ENCODE results near the gene PRDM12.
A peak's percentile ranks its signal among the peaks of the same experiment; 100 is the strongest.

PRDM12 gene

GRCh38 chr9:130707225-130707976 is 43.0 kb downstream of the PRDM12 start:
- peak; percentile 34 for DNase-seq (ENCODE audit: low read depth)
- peak; percentile 66 for TF ChIP-seq CTCF (IDR thresholded peaks at IDR 0.05; ENCODE audit: control insufficient read depth, extremely low read depth, insufficient read depth)
- no peak overlapping the region for H3K4me3 ChIP-seq (ENCODE audit: low read depth, low read length)

GRCh38 chr9:130710822-130711352 is 46.5 kb downstream of the PRDM12 start:
- H3K4me3 ChIP-seq (ENCODE audit: low read depth, low read length): no peak overlapping the region
- no peak for TF ChIP-seq CTCF (IDR thresholded peaks at IDR 0.05; ENCODE audit: control insufficient read depth, extremely low read depth, insufficient read depth)
- no peak for DNase-seq (ENCODE audit: low read depth)

GRCh38 chr9:130711469-130711868 is 47.1 kb downstream of the PRDM12 start:
- DNase-seq (ENCODE audit: low read depth): no peak
- H3K4me3 ChIP-seq (ENCODE audit: low read depth, low read length): no peak overlapping the region
- no peak for TF ChIP-seq CTCF (IDR thresholded peaks at IDR 0.05; ENCODE audit: control insufficient read depth, extremely low read depth, insufficient read depth)

- H3K4me3 ChIP-seq (ENCODE audit: low read depth, low read length): peak overlapping the region; percentile 94
- TF ChIP-seq CTCF (IDR thresholded peaks at IDR 0.05; ENCODE audit: control insufficient read depth, extremely low read depth, insufficient read depth): no peak
- DNase-seq (ENCODE audit: low read depth): peak; percentile 96
Observed at GRCh38 chr9:130712564-130713285, 48.3 kb downstream of the PRDM12 start.

GRCh38 chr9:130713286-130713960 is 49.0 kb downstream of the PRDM12 start:
- H3K4me3 ChIP-seq (ENCODE audit: low read depth, low read length): peak overlapping the region; percentile 94
- 0 out of 2 replicates have a peak, but pooled peaks have one; percentile 3 for TF ChIP-seq CTCF (IDR thresholded peaks at IDR 0.05; ENCODE audit: control insufficient read depth, extremely low read depth, insufficient read depth)
- no peak for DNase-seq (ENCODE audit: low read depth)

- H3K4me3 ChIP-seq (ENCODE audit: low read depth, low read length): peak overlapping the region; percentile 94
- no peak for DNase-seq (ENCODE audit: low read depth)
Observed at GRCh38 chr9:130714586-130715110, 50.3 kb downstream of the PRDM12 start.

More at GRCh38 chr9:130714586-130715110, 50.3 kb downstream of the PRDM12 start:
- no peak for TF ChIP-seq CTCF (IDR thresholded peaks at IDR 0.05; ENCODE audit: control insufficient read depth, extremely low read depth, insufficient read depth)

Measured in LNCaP clone FGC (cell line).